ENCODE measurements around the gene F2RL1. TPM values are rescaled to one million over a fixed set of nuclear protein-coding genes. Genes with fewer than 3 reads are reported as not detected.

Gene F2RL1
- total and polyA plus RNA-seq, 2 of the 8 experiments (the other 6 are each of a cell fraction or from before 2014, with no cell fraction given): 23.2 to 26.6 TPM

- DNase-seq (ENCODE audit: low read depth in 1 of 2, low spot score in 2 of 2) (no peak), FAIRE-seq (no peak)
- H3K4ac ChIP-seq (replicated peaks; ENCODE audit: insufficient read length, low read depth, low read length): no peak overlapping the region
- no peak overlapping the region for H3K4me2 ChIP-seq (ENCODE audit: insufficient read depth in 1 of 2, low read depth in 2 of 2, low read length in 2 of 2)
- no peak overlapping the region for H2BK120ac ChIP-seq (replicated peaks; ENCODE audit: low read depth, low read length)
- no peak overlapping the region for H2BK15ac ChIP-seq (ENCODE audit: low read length)
- H3K9me3 ChIP-seq (ENCODE audit: insufficient read depth in 2 of 2, low read depth in 1 of 2, low read length in 1 of 2): no peaks in the 10 kb centered on the region
- H2BK20ac ChIP-seq (ENCODE audit: low read length): no peak overlapping the region
- H3K79me2 ChIP-seq (ENCODE audit: control insufficient read depth in 1 of 2, insufficient read depth in 2 of 2, low read length in 2 of 2): no peaks in the 10 kb centered on the region
- no peak for TF ChIP-seq USF2 (IDR thresholded peaks at IDR 0.05; ENCODE audit: low read length)
- no peak for TF ChIP-seq CTCF (IDR thresholded peaks at IDR 0.05; ENCODE audit: control extremely low read depth in 1 of 3, insufficient read depth in 1 of 3, low read depth in 1 of 3, low read length in 3 of 3)
- TF ChIP-seq JUND (IDR thresholded peaks at IDR 0.05; ENCODE audit: low read length): peak; percentile 57; the same call in 1 of the 2 replicates
- TF ChIP-seq TAF7 (optimal IDR thresholded peaks at IDR 0.05; ENCODE audit: borderline replicate concordance, low read depth, low read length): no peak
- no peak for TF ChIP-seq HDAC6 (IDR thresholded peaks at IDR 0.05; ENCODE audit: low read depth, low read length)
- TF ChIP-seq BCL11A (IDR thresholded peaks at IDR 0.05; ENCODE audit: low read depth in 2 of 2, low read length in 2 of 2): no peak
- peaks cover 1 to 6% (median 3%) of the 10 kb centered on the region in 4 experiments; a peak in 5 of 7 replicates for H3K4me1 ChIP-seq (replicated peaks in 1 of 4; ENCODE audit: control insufficient read depth in 3 of 4, insufficient read depth in 4 of 4, low read length in 3 of 4)
- CTCF ChIA-PET (ENCODE audit: partially characterized antibody): interaction anchor here (0.6 to 5.8 kb wide), 13 partner anchors 63 to 1431 kb away, joined by 3 to 48 read pairs (median 5); partner anchors contain the start of gene CRHBP
- H2AK5ac ChIP-seq (ENCODE audit: low read depth, low read length): no peak overlapping the region
- no peaks in the 10 kb centered on the region for H3K27me3 ChIP-seq (replicated peaks in 1 of 4; ENCODE audit: control insufficient read depth in 3 of 4, extremely low read depth in 1 of 4, insufficient read depth in 3 of 4, low read length in 3 of 4)
- H4K8ac ChIP-seq (ENCODE audit: extremely low read depth, insufficient read depth, low read length): no peak overlapping the region
- POLR2A ChIA-PET (ENCODE audit: partially characterized antibody): interaction anchor here (1.1 to 1.4 kb wide), 2 partner anchors 63 to 207 kb away, joined by 3 to 4 read pairs; no protein-coding TSS in a partner anchor
- WGBS, 2 experiments (ENCODE audit: extremely low coverage in 1 of 2, insufficient coverage in 1 of 2, insufficient read length in 1 of 2, insufficient replicate concordance in 2 of 2, low coverage in 1 of 2, low lambda C conversion rate in 2 of 2, missing lambda C conversion rate in 1 of 2): 83% methylated on average over 6 of the region's 6 CpGs; no CpG with 5 or more reads in 1 of the 2 experiments
- H4K91ac ChIP-seq (replicated peaks; ENCODE audit: insufficient read length, low read length): no peak overlapping the region
- no peak overlapping the region for H3K27ac ChIP-seq (ENCODE audit: low read depth, low read length)
- no peak overlapping the region for H3K18ac ChIP-seq (ENCODE audit: extremely low read depth, low read length)
- no peak overlapping the region for H2BK12ac ChIP-seq (ENCODE audit: low read depth, low read length)
- H3K23ac ChIP-seq (ENCODE audit: insufficient read length): no peak overlapping the region
- no peak overlapping the region for H3K9ac ChIP-seq (replicated peaks in 1 of 4; ENCODE audit: extremely low read depth in 1 of 4, low read depth in 3 of 4, low read length in 3 of 4)
- H3K36me3 ChIP-seq (ENCODE audit: control insufficient read depth in 2 of 4, insufficient read depth in 4 of 4, low read length in 3 of 4): no peaks in the 10 kb centered on the region
- no peak overlapping the region for H3K56ac ChIP-seq (replicated peaks; ENCODE audit: insufficient read length, low read depth, low read length)
- H2AFZ ChIP-seq (ENCODE audit: low read length): no peak overlapping the region
- H3K23me2 ChIP-seq (ENCODE audit: low read depth, low read length): no peaks in the 10 kb centered on the region
- H4K20me1 ChIP-seq (replicated peaks in 1 of 2; ENCODE audit: control insufficient read depth in 1 of 2, insufficient read depth in 2 of 2, low read length in 2 of 2): no peaks in the 10 kb centered on the region
- H3K79me1 ChIP-seq (ENCODE audit: low read depth, low read length): no peaks in the 10 kb centered on the region
- no peak overlapping the region for H4K5ac ChIP-seq (ENCODE audit: insufficient read length, low read depth, low read length)
- no peak overlapping the region for H3K4me3 ChIP-seq (ENCODE audit: extremely low read depth in 1 of 4, insufficient read depth in 2 of 4, low read depth in 3 of 4, low read length in 4 of 4)
- no peak overlapping the region for H2BK5ac ChIP-seq (ENCODE audit: low read depth, low read length)
- H3K14ac ChIP-seq (ENCODE audit: insufficient read length): no peak overlapping the region
These were observed 51.2 kb downstream of the F2RL1 start for GRCh38 chr5:76870046-76870445.
